Ishikawa (cell line): ENCODE measurements around the gene NKAIN2.

Experiments used
- EGR1 ChIP-seq: IDR thresholded peaks from 2 replicates; pipeline ENCODE4 v1.6.1; 2012
- EP300 ChIP-seq: IDR thresholded peaks from 2 replicates; pipeline ENCODE4 v1.6.1; 2012; ENCODE audit warnings: borderline replicate concordance
- FOXM1 ChIP-seq: IDR thresholded peaks from 2 replicates; pipeline ENCODE4 v1.6.1; 2012; ENCODE audit warnings: low read depth, borderline replicate concordance
- RAD21 ChIP-seq: IDR thresholded peaks from 2 replicates; pipeline ENCODE4 v1.6.1; 2012; ENCODE audit warnings: low read depth
- ZBTB7A ChIP-seq: IDR thresholded peaks from 2 replicates; pipeline ENCODE4 v1.6.1; 2012; ENCODE audit warnings: low read depth
- TF ChIP-seq, protein P1 (sequence below): IDR thresholded peaks from 2 replicates; pipeline ENCODE4 v1.6.1; 2012; ENCODE audit warnings: low read depth, mild to moderate bottlenecking

DNA sequence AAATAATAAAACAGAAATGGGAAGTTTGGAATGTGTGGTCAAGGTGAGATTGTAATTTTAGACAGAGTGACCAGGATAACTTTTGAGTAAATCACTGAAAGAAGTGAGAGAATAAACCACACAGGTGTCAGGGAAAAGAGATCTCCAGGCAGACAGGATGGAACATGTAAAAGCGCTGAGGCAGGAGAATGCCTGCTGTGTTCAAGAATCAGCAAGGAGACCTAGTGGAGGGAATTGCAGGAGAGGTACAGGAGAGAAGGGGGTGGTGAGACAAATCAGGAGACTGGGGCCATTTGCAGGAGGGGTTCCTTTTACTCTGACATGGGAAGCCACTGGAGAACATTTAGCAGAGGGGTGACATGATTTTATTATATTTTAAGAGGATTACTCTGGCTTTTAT, 456.7 kb downstream of the NKAIN2 start:
- TF ChIP-seq ZBTB7A = no peak
- TF ChIP-seq RAD21 = no peak
- TF ChIP-seq, protein P1, sequence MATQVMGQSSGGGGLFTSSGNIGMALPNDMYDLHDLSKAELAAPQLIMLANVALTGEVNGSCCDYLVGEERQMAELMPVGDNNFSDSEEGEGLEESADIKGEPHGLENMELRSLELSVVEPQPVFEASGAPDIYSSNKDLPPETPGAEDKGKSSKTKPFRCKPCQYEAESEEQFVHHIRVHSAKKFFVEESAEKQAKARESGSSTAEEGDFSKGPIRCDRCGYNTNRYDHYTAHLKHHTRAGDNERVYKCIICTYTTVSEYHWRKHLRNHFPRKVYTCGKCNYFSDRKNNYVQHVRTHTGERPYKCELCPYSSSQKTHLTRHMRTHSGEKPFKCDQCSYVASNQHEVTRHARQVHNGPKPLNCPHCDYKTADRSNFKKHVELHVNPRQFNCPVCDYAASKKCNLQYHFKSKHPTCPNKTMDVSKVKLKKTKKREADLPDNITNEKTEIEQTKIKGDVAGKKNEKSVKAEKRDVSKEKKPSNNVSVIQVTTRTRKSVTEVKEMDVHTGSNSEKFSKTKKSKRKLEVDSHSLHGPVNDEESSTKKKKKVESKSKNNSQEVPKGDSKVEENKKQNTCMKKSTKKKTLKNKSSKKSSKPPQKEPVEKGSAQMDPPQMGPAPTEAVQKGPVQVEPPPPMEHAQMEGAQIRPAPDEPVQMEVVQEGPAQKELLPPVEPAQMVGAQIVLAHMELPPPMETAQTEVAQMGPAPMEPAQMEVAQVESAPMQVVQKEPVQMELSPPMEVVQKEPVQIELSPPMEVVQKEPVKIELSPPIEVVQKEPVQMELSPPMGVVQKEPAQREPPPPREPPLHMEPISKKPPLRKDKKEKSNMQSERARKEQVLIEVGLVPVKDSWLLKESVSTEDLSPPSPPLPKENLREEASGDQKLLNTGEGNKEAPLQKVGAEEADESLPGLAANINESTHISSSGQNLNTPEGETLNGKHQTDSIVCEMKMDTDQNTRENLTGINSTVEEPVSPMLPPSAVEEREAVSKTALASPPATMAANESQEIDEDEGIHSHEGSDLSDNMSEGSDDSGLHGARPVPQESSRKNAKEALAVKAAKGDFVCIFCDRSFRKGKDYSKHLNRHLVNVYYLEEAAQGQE = no peak
- TF ChIP-seq FOXM1 = no peak
- TF ChIP-seq EP300 = no peak
- no peak for TF ChIP-seq EGR1
